WTC11 (cell line): ENCODE data around the gene SPINK1. TPM values are rescaled to one million over a fixed set of nuclear protein-coding genes. Genes with fewer than 3 reads are reported as not detected.

ENCODE experiments used
- ATAC-seq: fragments of 200-7000 bp; cut with Tn5 transposase; 2 replicates; pipeline ENCODE4 v1.10.0; 2021; ENCODE audit warnings: mild to moderate bottlenecking, moderate library complexity
- CTCF ChIA-PET: fragments of 300-600 bp; sonication (Branson Sonifier 250); formaldehyde crosslinking; loops from one replicate; lab custom pipeline; 2021; ENCODE audit warnings: antibody characterized with exemption; lab: Charles Lee
- POLR2A ChIA-PET: fragments of 350-600 bp; sonication (Branson Sonifier 250); formaldehyde crosslinking; loops from one replicate; lab custom pipeline; 2021; ENCODE audit warnings: antibody characterized with exemption; lab: Charles Lee
- DNase-seq: peaks from one replicate; pipeline ENCODE4 v3.0.0; 2021; ENCODE audit warnings: low spot score
- H3K27ac Mint-ChIP-seq: 2 replicates; pipeline ENCODE4 v1.8.0; 2021; ENCODE audit warnings: mixed read lengths
- H3K27me3 Mint-ChIP-seq: 2 replicates; pipeline ENCODE4 v1.8.0; 2021; ENCODE audit warnings: low read depth, mild to moderate bottlenecking, moderate library complexity, mixed read lengths
- H3K36me3 Mint-ChIP-seq: 2 replicates; pipeline ENCODE4 v1.8.0; 2021; ENCODE audit warnings: mixed read lengths
- H3K4me1 Mint-ChIP-seq: 2 replicates; pipeline ENCODE4 v1.8.0; 2022; ENCODE audit warnings: mixed read lengths
- H3K4me3 Mint-ChIP-seq: 2 replicates; pipeline ENCODE4 v1.8.0; 2021; ENCODE audit warnings: mild to moderate bottlenecking, moderate library complexity, mixed read lengths
- H3K9me3 Mint-ChIP-seq: 2 replicates; pipeline ENCODE4 v1.8.0; 2021; ENCODE audit warnings: mixed read lengths
- EMX1 ChIP-seq: fragments of 250-450 bp; sonication (Bioruptor Pico); IDR thresholded peaks from 2 replicates; pipeline ENCODE4 v1.8.0; 2021; ENCODE audit warnings: mild to moderate bottlenecking
- GABPB1 ChIP-seq: sonication (generic); formaldehyde crosslinking; IDR thresholded peaks from 2 replicates; pipeline ENCODE4 v1.8.1; 2023; ENCODE audit warnings: mild to moderate bottlenecking, missing genetic modification reagents
- GRHL2 ChIP-seq: fragments of 250-450 bp; sonication (Bioruptor Pico); IDR thresholded peaks from 2 replicates; pipeline ENCODE4 v1.8.0; 2022; ENCODE audit warnings: mild to moderate bottlenecking, moderate library complexity; ENCODE audit not compliant: insufficient replicate concordance, severe bottlenecking
- HMGXB4 ChIP-seq: sonication (generic); formaldehyde crosslinking; IDR thresholded peaks from 2 replicates; pipeline ENCODE4 v1.8.1; 2023; ENCODE audit warnings: mild to moderate bottlenecking, moderate library complexity, missing genetic modification reagents
- total RNA-seq: library from RNA; stranded (reverse); gene quantifications from 3 replicates; pipeline ENCODE4 v1.2.3, GENCODE V29; 2021
- TF ChIP-seq, protein P1 (sequence below): sonication (generic); formaldehyde crosslinking; IDR thresholded peaks from 2 replicates; pipeline ENCODE4 v1.8.1; 2023; ENCODE audit warnings: mild to moderate bottlenecking, missing genetic modification reagents, moderate library complexity
- TF ChIP-seq, protein P2 (sequence below): sonication (generic); formaldehyde crosslinking; IDR thresholded peaks from 2 replicates; pipeline ENCODE4 v1.8.0; 2022; ENCODE audit warnings: mild to moderate bottlenecking, missing genetic modification reagents
- TF ChIP-seq, protein P3 (sequence below): sonication (generic); formaldehyde crosslinking; IDR thresholded peaks from 2 replicates; pipeline ENCODE4 v1.8.0; 2022; ENCODE audit warnings: missing genetic modification reagents
- TF ChIP-seq, protein P4 (sequence below): sonication (generic); formaldehyde crosslinking; IDR thresholded peaks from 2 replicates; pipeline ENCODE4 v1.8.0; 2023; ENCODE audit warnings: missing genetic modification reagents, mild to moderate bottlenecking, borderline replicate concordance

Gene SPINK1
- total RNA-seq, 1 experiment from 2014 or later = 5.4 TPM

DNA sequence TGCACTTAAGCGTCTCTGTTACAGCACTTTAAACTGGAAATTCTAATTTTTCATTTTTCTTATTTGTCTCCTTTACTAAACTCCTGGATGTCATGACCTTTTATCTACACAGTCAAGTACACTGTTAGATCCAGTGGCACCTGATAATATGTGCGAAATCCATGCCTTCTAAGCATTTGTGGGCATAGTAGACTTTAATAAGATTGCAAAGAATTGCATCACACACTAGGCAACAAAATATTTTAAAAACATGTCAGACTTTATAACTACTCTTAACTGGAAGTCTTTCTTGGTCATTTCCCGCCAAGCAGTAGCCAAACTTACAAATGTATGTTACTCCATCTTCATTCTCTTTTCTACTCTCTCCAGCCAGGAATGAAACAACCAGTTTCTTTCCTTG lies 5.0 kb upstream of the SPINK1 start:
- no peaks in the 10 kb centered on the region for H3K36me3 Mint-ChIP-seq
- H3K4me3 Mint-ChIP-seq = no peak overlapping the region
- ATAC-seq (no peak), DNase-seq (no peak)
- no peaks in the 10 kb centered on the region for H3K9me3 Mint-ChIP-seq
- H3K27ac Mint-ChIP-seq = no peak overlapping the region
- CTCF ChIA-PET = no interaction called here
- no peaks in the 10 kb centered on the region for H3K4me1 Mint-ChIP-seq
- no peaks in the 10 kb centered on the region for H3K27me3 Mint-ChIP-seq
- POLR2A ChIA-PET = no interaction called here
- no peak for TF ChIP-seq EMX1 (CRISPR knock-in tag)
- peak; percentile 64 for TF ChIP-seq GABPB1 (CRISPR knock-in tag)
- TF ChIP-seq, protein P1, sequence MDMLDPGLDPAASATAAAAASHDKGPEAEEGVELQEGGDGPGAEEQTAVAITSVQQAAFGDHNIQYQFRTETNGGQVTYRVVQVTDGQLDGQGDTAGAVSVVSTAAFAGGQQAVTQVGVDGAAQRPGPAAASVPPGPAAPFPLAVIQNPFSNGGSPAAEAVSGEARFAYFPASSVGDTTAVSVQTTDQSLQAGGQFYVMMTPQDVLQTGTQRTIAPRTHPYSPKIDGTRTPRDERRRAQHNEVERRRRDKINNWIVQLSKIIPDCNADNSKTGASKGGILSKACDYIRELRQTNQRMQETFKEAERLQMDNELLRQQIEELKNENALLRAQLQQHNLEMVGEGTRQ (CRISPR knock-in tag) = no peak
- TF ChIP-seq, all 79 proteins: peak for 1

GRCh38 chr5:147835386-147835798 lies 3.9 kb upstream of the SPINK1 start:
- TF ChIP-seq GABPB1 (CRISPR knock-in tag) = peak; percentile 89
- TF ChIP-seq, protein P2, sequence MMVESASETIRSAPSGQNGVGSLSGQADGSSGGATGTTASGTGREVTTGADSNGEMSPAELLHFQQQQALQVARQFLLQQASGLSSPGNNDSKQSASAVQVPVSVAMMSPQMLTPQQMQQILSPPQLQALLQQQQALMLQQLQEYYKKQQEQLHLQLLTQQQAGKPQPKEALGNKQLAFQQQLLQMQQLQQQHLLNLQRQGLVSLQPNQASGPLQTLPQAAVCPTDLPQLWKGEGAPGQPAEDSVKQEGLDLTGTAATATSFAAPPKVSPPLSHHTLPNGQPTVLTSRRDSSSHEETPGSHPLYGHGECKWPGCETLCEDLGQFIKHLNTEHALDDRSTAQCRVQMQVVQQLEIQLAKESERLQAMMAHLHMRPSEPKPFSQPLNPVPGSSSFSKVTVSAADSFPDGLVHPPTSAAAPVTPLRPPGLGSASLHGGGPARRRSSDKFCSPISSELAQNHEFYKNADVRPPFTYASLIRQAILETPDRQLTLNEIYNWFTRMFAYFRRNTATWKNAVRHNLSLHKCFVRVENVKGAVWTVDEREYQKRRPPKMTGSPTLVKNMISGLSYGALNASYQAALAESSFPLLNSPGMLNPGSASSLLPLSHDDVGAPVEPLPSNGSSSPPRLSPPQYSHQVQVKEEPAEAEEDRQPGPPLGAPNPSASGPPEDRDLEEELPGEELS (CRISPR knock-in tag) = no peak
- TF ChIP-seq, protein P3, sequence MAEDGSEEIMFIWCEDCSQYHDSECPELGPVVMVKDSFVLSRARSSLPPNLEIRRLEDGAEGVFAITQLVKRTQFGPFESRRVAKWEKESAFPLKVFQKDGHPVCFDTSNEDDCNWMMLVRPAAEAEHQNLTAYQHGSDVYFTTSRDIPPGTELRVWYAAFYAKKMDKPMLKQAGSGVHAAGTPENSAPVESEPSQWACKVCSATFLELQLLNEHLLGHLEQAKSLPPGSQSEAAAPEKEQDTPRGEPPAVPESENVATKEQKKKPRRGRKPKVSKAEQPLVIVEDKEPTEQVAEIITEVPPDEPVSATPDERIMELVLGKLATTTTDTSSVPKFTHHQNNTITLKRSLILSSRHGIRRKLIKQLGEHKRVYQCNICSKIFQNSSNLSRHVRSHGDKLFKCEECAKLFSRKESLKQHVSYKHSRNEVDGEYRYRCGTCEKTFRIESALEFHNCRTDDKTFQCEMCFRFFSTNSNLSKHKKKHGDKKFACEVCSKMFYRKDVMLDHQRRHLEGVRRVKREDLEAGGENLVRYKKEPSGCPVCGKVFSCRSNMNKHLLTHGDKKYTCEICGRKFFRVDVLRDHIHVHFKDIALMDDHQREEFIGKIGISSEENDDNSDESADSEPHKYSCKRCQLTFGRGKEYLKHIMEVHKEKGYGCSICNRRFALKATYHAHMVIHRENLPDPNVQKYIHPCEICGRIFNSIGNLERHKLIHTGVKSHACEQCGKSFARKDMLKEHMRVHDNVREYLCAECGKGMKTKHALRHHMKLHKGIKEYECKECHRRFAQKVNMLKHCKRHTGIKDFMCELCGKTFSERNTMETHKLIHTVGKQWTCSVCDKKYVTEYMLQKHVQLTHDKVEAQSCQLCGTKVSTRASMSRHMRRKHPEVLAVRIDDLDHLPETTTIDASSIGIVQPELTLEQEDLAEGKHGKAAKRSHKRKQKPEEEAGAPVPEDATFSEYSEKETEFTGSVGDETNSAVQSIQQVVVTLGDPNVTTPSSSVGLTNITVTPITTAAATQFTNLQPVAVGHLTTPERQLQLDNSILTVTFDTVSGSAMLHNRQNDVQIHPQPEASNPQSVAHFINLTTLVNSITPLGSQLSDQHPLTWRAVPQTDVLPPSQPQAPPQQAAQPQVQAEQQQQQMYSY (CRISPR knock-in tag) = no peak
- H3K4me3 Mint-ChIP-seq = no peak overlapping the region
- no peaks in the 10 kb centered on the region for H3K36me3 Mint-ChIP-seq
- ATAC-seq (no peak), DNase-seq (no peak)
- POLR2A ChIA-PET = no interaction called here
- no peaks in the 10 kb centered on the region for H3K4me1 Mint-ChIP-seq
- CTCF ChIA-PET = no interaction called here
- H3K27me3 Mint-ChIP-seq = no peaks in the 10 kb centered on the region
- no peaks in the 10 kb centered on the region for H3K9me3 Mint-ChIP-seq
- no peak overlapping the region for H3K27ac Mint-ChIP-seq

GRCh38 chr5:147832541-147832940 lies 1.1 kb upstream of the SPINK1 start:
- H3K9me3 Mint-ChIP-seq = no peaks in the 10 kb centered on the region
- no peak for ATAC-seq
- no peaks in the 10 kb centered on the region for H3K36me3 Mint-ChIP-seq
- H3K4me1 Mint-ChIP-seq = no peaks in the 10 kb centered on the region
- no peak for DNase-seq
- no peaks in the 10 kb centered on the region for H3K27me3 Mint-ChIP-seq
- ChIA-PET CTCF (interaction anchor here (0.6 to 2.1 kb wide), 2 partner anchors 10 to 142 kb away, joined by 3 to 10 read pairs; no protein-coding TSS in a partner anchor), POLR2A (no interaction called here)
- no peak overlapping the region for H3K4me3 Mint-ChIP-seq
- TF ChIP-seq, protein P4, sequence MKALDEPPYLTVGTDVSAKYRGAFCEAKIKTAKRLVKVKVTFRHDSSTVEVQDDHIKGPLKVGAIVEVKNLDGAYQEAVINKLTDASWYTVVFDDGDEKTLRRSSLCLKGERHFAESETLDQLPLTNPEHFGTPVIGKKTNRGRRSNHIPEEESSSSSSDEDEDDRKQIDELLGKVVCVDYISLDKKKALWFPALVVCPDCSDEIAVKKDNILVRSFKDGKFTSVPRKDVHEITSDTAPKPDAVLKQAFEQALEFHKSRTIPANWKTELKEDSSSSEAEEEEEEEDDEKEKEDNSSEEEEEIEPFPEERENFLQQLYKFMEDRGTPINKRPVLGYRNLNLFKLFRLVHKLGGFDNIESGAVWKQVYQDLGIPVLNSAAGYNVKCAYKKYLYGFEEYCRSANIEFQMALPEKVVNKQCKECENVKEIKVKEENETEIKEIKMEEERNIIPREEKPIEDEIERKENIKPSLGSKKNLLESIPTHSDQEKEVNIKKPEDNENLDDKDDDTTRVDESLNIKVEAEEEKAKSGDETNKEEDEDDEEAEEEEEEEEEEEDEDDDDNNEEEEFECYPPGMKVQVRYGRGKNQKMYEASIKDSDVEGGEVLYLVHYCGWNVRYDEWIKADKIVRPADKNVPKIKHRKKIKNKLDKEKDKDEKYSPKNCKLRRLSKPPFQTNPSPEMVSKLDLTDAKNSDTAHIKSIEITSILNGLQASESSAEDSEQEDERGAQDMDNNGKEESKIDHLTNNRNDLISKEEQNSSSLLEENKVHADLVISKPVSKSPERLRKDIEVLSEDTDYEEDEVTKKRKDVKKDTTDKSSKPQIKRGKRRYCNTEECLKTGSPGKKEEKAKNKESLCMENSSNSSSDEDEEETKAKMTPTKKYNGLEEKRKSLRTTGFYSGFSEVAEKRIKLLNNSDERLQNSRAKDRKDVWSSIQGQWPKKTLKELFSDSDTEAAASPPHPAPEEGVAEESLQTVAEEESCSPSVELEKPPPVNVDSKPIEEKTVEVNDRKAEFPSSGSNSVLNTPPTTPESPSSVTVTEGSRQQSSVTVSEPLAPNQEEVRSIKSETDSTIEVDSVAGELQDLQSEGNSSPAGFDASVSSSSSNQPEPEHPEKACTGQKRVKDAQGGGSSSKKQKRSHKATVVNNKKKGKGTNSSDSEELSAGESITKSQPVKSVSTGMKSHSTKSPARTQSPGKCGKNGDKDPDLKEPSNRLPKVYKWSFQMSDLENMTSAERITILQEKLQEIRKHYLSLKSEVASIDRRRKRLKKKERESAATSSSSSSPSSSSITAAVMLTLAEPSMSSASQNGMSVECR = no peak
- TF ChIP-seq GRHL2 (CRISPR knock-in tag) (no peak), HMGXB4 (CRISPR knock-in tag) (no peak)
- no peak overlapping the region for H3K27ac Mint-ChIP-seq
